GM12878 (cell line): ENCODE results near the gene PARP11. TPM values are rescaled to one million over a fixed set of nuclear protein-coding genes. Genes with fewer than 3 reads are reported as not detected.

Source experiments
- ATAC-seq: fragments of 200-7000 bp; cut with Tn5 transposase; 3 replicates; pipeline ENCODE4 v1.9.1; 2020; ENCODE audit warnings: mild to moderate bottlenecking, moderate library complexity
- BruUV-seq: library from RNA; stranded (reverse); fragments of 400-500 nt; replicated peaks from 2 replicates; lab custom pipeline; 2021; lab: Mats Ljungman, UMichigan
- CTCF ChIA-PET: fragments of 300-600 bp; sonication (Branson Sonifier 250); formaldehyde crosslinking; extraction: SDS; loops from one replicate; lab custom pipeline; 2021; ENCODE audit warnings: inconsistent platforms; lab: Yijun Ruan, JAX
- POLR2A ChIA-PET: fragments of 350-600 bp; formaldehyde crosslinking; extraction: SDS; loops from one replicate; lab custom pipeline; 2021; ENCODE audit warnings: inconsistent platforms; lab: Charles Lee
- RAD21 ChIA-PET: fragments of 300-600 bp; sonication (Branson Sonifier 250); formaldehyde crosslinking; loops from one replicate; lab custom pipeline; 2023; ENCODE audit warnings: antibody characterized with exemption; ENCODE audit not compliant: unreplicated experiment; lab: Charles Lee
- SMC1A ChIA-PET: fragments of 300-600 bp; sonication (Branson Sonifier 250); formaldehyde crosslinking; loops from one replicate; lab custom pipeline; 2023; ENCODE audit not compliant: unreplicated experiment, uncharacterized antibody; lab: Charles Lee
- DNase-seq: peaks from one replicate; pipeline ENCODE4 v3.0.0-alpha.2; 2011; ENCODE audit warnings: low read depth, low spot score
- FAIRE-seq: peaks from 3 replicates; lab custom pipeline; 2011; peaks lifted over from hg19 to GRCh38; lab: Jason Lieb, UNC
- H2AFZ ChIP-seq: 2 replicates; pipeline ENCODE4 v1.6.0; 2011; ENCODE audit warnings: low read depth, low read length, control low read depth; ENCODE audit not compliant: control insufficient read depth
- H3K27ac ChIP-seq: 2 replicates; pipeline ENCODE4 v1.5.1; 2011; ENCODE audit warnings: control low read depth; ENCODE audit not compliant: control insufficient read depth, insufficient read depth
- H3K27me3 ChIP-seq, 2 experiments: replicated peaks in 1 of 2; 2 replicates each; pipeline versions ENCODE4 v1.6.0 to v1.6.1; 2011; ENCODE audit warnings: low read length in 1 of 2; ENCODE audit not compliant: control insufficient read depth in 2 of 2, insufficient read depth in 2 of 2
- H3K36me3 ChIP-seq, 2 experiments: 2 replicates each; pipeline ENCODE4 v1.5.1; 2011; ENCODE audit warnings: low read length in 1 of 2; ENCODE audit not compliant: control insufficient read depth in 2 of 2, insufficient read depth in 2 of 2
- H3K4me1 ChIP-seq: 2 replicates; pipeline ENCODE4 v1.6.1; 2011; ENCODE audit warnings: mild to moderate bottlenecking, low read length, moderate library complexity, mixed read lengths; ENCODE audit not compliant: control insufficient read depth, insufficient read depth
- H3K4me2 ChIP-seq: 2 replicates; pipeline ENCODE4 v1.6.0; 2011; ENCODE audit warnings: control low read depth; ENCODE audit not compliant: control insufficient read depth, insufficient read depth
- H3K4me3 ChIP-seq: fragments of 200-600 bp; sonication (generic); 2 replicates; pipeline ENCODE4 v1.5.1; 2016
- H3K79me2 ChIP-seq: 2 replicates; pipeline ENCODE4 v1.6.0; 2011; ENCODE audit warnings: low read length; ENCODE audit not compliant: control insufficient read depth, insufficient read depth
- H3K9ac ChIP-seq: 2 replicates; pipeline ENCODE4 v1.8.0; 2011; ENCODE audit warnings: low read length, control low read depth, mixed read lengths; ENCODE audit not compliant: control insufficient read depth, insufficient read depth
- H3K9me3 ChIP-seq: replicated peaks from 3 replicates; pipeline ENCODE4 v1.5.1; 2011; ENCODE audit warnings: mild to moderate bottlenecking, low read length; ENCODE audit not compliant: control insufficient read depth, insufficient read depth
- H4K20me1 ChIP-seq: 2 replicates; pipeline ENCODE4 v1.6.0; 2011; ENCODE audit not compliant: control insufficient read depth, insufficient read depth
- ATF7 ChIP-seq: fragments of 450-650 bp; IDR thresholded peaks from 2 replicates; pipeline ENCODE4 v1.6.1; 2016; ENCODE audit warnings: low read depth, mild to moderate bottlenecking
- CTCF ChIP-seq, 3 experiments: IDR thresholded peaks in 2 of 3; conservative IDR thresholded peaks in 1 of 3; 2 replicates each; pipeline ENCODE4 v1.5.1; 2011; ENCODE audit warnings: low read depth in 3 of 3, low read length in 3 of 3, mild to moderate bottlenecking in 3 of 3, control low read depth in 2 of 3, moderate library complexity in 2 of 3, inconsistent platforms in 1 of 3, mixed read lengths in 1 of 3; ENCODE audit not compliant: control insufficient read depth in 2 of 3, insufficient read depth in 1 of 3; ENCODE audit errors: extremely low read depth in 1 of 3
- NFIC ChIP-seq: IDR thresholded peaks from 2 replicates; pipeline ENCODE4 v1.6.1; 2012; ENCODE audit warnings: low read depth, mild to moderate bottlenecking, inconsistent platforms, low read length, moderate library complexity
- NFXL1 ChIP-seq: fragments of 450-650 bp; IDR thresholded peaks from 2 replicates; pipeline ENCODE4 v1.6.1; 2017; ENCODE audit warnings: antibody characterized with exemption, mild to moderate bottlenecking, borderline replicate concordance
- NFYB ChIP-seq: IDR thresholded peaks from 2 replicates; pipeline ENCODE4 v1.6.1; 2011; ENCODE audit warnings: low read depth, mild to moderate bottlenecking, low read length, improper control_type of control experiment, moderate library complexity; ENCODE audit not compliant: insufficient read depth
- PKNOX1 ChIP-seq: fragments of 450-650 bp; IDR thresholded peaks from 2 replicates; pipeline ENCODE4 v1.6.1; 2016; ENCODE audit warnings: mild to moderate bottlenecking
- ZNF207 ChIP-seq: fragments of 450-650 bp; IDR thresholded peaks from 2 replicates; pipeline ENCODE4 v1.6.1; 2014; ENCODE audit warnings: antibody characterized with exemption, mild to moderate bottlenecking, borderline replicate concordance
- ZNF592 ChIP-seq: fragments of 450-650 bp; IDR thresholded peaks from 2 replicates; pipeline ENCODE4 v1.6.1; 2017; ENCODE audit warnings: mild to moderate bottlenecking, moderate library complexity
- WGBS: methylation state at CpG from one replicate; pipeline ENCODE4 v1.1.6; 2016; ENCODE audit warnings: low lambda C conversion rate; ENCODE audit not compliant: insufficient replicate concordance, insufficient coverage; ENCODE audit errors: missing lambda C conversion rate; 5-methylcytosine and 5-hydroxymethylcytosine counted together
- in situ Hi-C: fragments of 300-500 bp; cut with MboI; formaldehyde crosslinking; loops from 9 replicates; pipeline ENCODE4 v1.14.3; 2018; ENCODE audit warnings: mixed read lengths
- intact Hi-C: fragments of 100-400 bp; cut with micrococcal nuclease; formaldehyde crosslinking; loops from one replicate; pipeline ENCODE4 v1.14.2; 2022; ENCODE audit not compliant: unreplicated experiment
- polyA plus RNA-seq, 11 experiments: library from polyadenylated mRNA; depleted of rRNA in 4 of 11; unstranded in 6 of 11; stranded (reverse) in 5 of 11; fragments of >200 nt; fragmentation: Nextera tagmentation in 4 of 11; fragmentation: Illumina TruSeq in 1 of 11; extraction: Ambion mirVana in 4 of 11; extraction: Trizol in 1 of 11; gene quantifications; 1 replicate in 1 of 11; 2 replicates in 10 of 11; pipeline versions ENCODE4 v1.2.1 to v1.2.3, GENCODE V29; 2011 to 2016; ENCODE audit warnings: inconsistent platforms in 2 of 11, missing spikeins in 2 of 11, low read depth in 1 of 11
- total RNA-seq, 4 experiments: library from RNA; depleted of rRNA in 3 of 4; stranded (reverse); fragments of >200 nt in 3 of 4; fragmentation: Illumina TruSeq in 1 of 4; extraction: Trizol in 1 of 4; gene quantifications; 2 replicates each; pipeline versions ENCODE4 v1.2.1 to v1.2.3, GENCODE V29; 2013 to 2021

Gene PARP11
- total and polyA plus RNA-seq, 10 of the 15 experiments (the other 5 are each of a cell fraction or from before 2014, with no cell fraction given), result 3.0 to 14.1 (median 6.3) TPM

GRCh38 chr12:3759878-3760277 lies 113.3 kb downstream of the PARP11 start:
- H3K27me3 ChIP-seq, result no peaks in the 10 kb centered on the region
- H3K4me2 ChIP-seq, result no peak overlapping the region
- H3K9me3 ChIP-seq, result no peaks in the 10 kb centered on the region; the same call in 2 of the 3 replicates
- no peak for FAIRE-seq
- ChIA-PET CTCF (no interaction called here), POLR2A (no interaction called here), RAD21 (no interaction called here), SMC1A (no interaction called here)
- H3K4me1 ChIP-seq, result no peaks in the 10 kb centered on the region
- H3K27ac ChIP-seq, result no peak overlapping the region
- intact Hi-C loops (no loop called here), in situ Hi-C loops (no loop called here)
- ATAC-seq, result no peak
- H3K9ac ChIP-seq, result no peak overlapping the region
- H4K20me1 ChIP-seq, result no peaks in the 10 kb centered on the region
- no peaks in the 10 kb centered on the region for H3K79me2 ChIP-seq
- no TSS peak for BruUV-seq
- no peak for TF ChIP-seq ZNF592
- TF ChIP-seq PKNOX1, result no peak
- TF ChIP-seq CTCF (IDR thresholded peaks at IDR 0.05 in 2 of 3, conservative IDR thresholded peaks at IDR 0.05 in 1 of 3; ENCODE audit: control insufficient read depth in 2 of 3, extremely low read depth in 1 of 3, insufficient read depth in 1 of 3, low read depth in 3 of 3, low read length in 3 of 3), result no peak
- TF ChIP-seq NFIC, result no peak
- TF ChIP-seq NFXL1, result no peak
- TF ChIP-seq ZNF207, result no peak
- no peak for TF ChIP-seq ATF7
- no peak for TF ChIP-seq NFYB
- WGBS, result 45% methylated on average over 2 of the region's 2 CpGs
- DNase-seq, result no peak
- no peak overlapping the region for H3K4me3 ChIP-seq
- H2AFZ ChIP-seq, result no peak overlapping the region
- no peaks in the 10 kb centered on the region for H3K36me3 ChIP-seq

Other genes starting within 250 kb of the PARP11 start
- 13.0 and 13.2 TPM in 2 replicates for gene CRACR2A, start 120.3 kb downstream of the PARP11 start, total RNA-seq (2014; rRNA removed)
- gene CRACR2A, start 120.3 kb downstream of the PARP11 start, total RNA-seq (2014; rRNA removed; fragmentation: Illumina TruSeq; extraction: Trizol), result 11.6 and 13.4 TPM in 2 replicates
- 18.0 and 18.2 TPM in 2 replicates for gene CRACR2A, start 120.3 kb downstream of the PARP11 start, total RNA-seq (2021)
- 12.8 and 13.3 TPM in 2 replicates for gene CRACR2A, start 120.3 kb downstream of the PARP11 start, polyA plus RNA-seq (2011; rRNA removed)
- 7.6 and 14.6 TPM in 2 replicates for gene CRACR2A, start 120.3 kb downstream of the PARP11 start, polyA plus RNA-seq (2014; fragmentation: Illumina TruSeq; extraction: Trizol)
- 1 to 10 TPM; 2.1 to 4.2 TPM for gene CRACR2A, start 120.3 kb downstream of the PARP11 start, polyA plus RNA-seq (2014; fragmentation: Nextera tagmentation; extraction: Ambion mirVana)
- gene CRACR2A, start 120.3 kb downstream of the PARP11 start, polyA plus RNA-seq (2014; rRNA removed), result 13.2 and 14.0 TPM in 2 replicates
- gene CRACR2A, start 120.3 kb downstream of the PARP11 start, polyA plus RNA-seq (2016; fragmentation: Nextera tagmentation; extraction: Ambion mirVana), result 10 to 100 TPM; 13.1 to 13.3 TPM